CD4-positive, alpha-beta T cell (primary cell): ENCODE results near the gene ADRB2. TPM values are rescaled to one million over a fixed set of nuclear protein-coding genes. Genes with fewer than 3 reads are reported as not detected.

ENCODE experiments used
- ATAC-seq: fragments of 200-7000 bp; cut with Tn5 transposase; one replicate; pipeline ENCODE4 v1.10.0; 2022; ENCODE audit warnings: mild to moderate bottlenecking; ENCODE audit not compliant: poor library complexity
- CTCF ChIA-PET: fragments of 350-600 bp; sonication (Branson Sonifier 250); formaldehyde crosslinking; loops from one replicate; lab custom pipeline; 2021; ENCODE audit warnings: antibody characterized with exemption, inconsistent platforms; lab: Charles Lee
- POLR2A ChIA-PET: fragments of 350-600 bp; sonication (Branson Sonifier 250); formaldehyde crosslinking; loops from one replicate; lab custom pipeline; 2021; ENCODE audit warnings: antibody characterized with exemption, inconsistent platforms; lab: Charles Lee
- DNase-seq, 14 experiments: peaks; one replicate each; pipeline ENCODE4 v3.0.0-alpha.2; 2013 to 2020; ENCODE audit warnings: mixed read lengths in 2 of 14
- H3K27ac ChIP-seq, 2 donors: one replicate each; pipeline versions ENCODE4 v1.5.1 to v1.7.0; 2013; ENCODE audit warnings: low read length in 2 of 2, low read depth in 1 of 2, mild to moderate bottlenecking in 1 of 2
- H3K27me3 ChIP-seq, 2 experiments: 1 replicate in 1 of 2; 2 replicates in 1 of 2; pipeline versions ENCODE4 v1.6.1 to v1.7.0; 2013; ENCODE audit warnings: low read length in 2 of 2, control low read depth in 1 of 2, mild to moderate bottlenecking in 1 of 2, moderate library complexity in 1 of 2; ENCODE audit not compliant: insufficient read depth in 2 of 2, control insufficient read depth in 1 of 2
- H3K36me3 ChIP-seq: one replicate; pipeline ENCODE4 v1.6.1; 2013; ENCODE audit warnings: low read length, control low read depth; ENCODE audit not compliant: insufficient read depth
- H3K4me1 ChIP-seq: one replicate; pipeline ENCODE4 v1.6.1; 2013; ENCODE audit warnings: low read length, control low read depth; ENCODE audit not compliant: insufficient read depth
- H3K4me3 ChIP-seq: one replicate; pipeline ENCODE4 v1.5.1; 2013; ENCODE audit warnings: mild to moderate bottlenecking, low read length, moderate library complexity
- H3K9me3 ChIP-seq, 2 experiments: 1 replicate in 1 of 2; 2 replicates in 1 of 2; pipeline versions ENCODE4 v1.6.1 to v1.7.0; 2013; ENCODE audit warnings: low read length in 2 of 2, mild to moderate bottlenecking in 2 of 2, control low read depth in 1 of 2, moderate library complexity in 1 of 2; ENCODE audit not compliant: control insufficient read depth in 1 of 2, insufficient read depth in 1 of 2
- H3K27ac Mint-ChIP-seq: one replicate; pipeline ENCODE4 v1.8.0; 2020; ENCODE audit warnings: mixed read lengths
- H3K27me3 Mint-ChIP-seq: one replicate; pipeline ENCODE4 v1.8.0; 2021; ENCODE audit warnings: mixed read lengths
- H3K36me3 Mint-ChIP-seq: one replicate; pipeline ENCODE4 v1.8.0; 2021; ENCODE audit warnings: low read depth, mixed read lengths
- H3K4me1 Mint-ChIP-seq: one replicate; pipeline ENCODE4 v1.8.0; 2021; ENCODE audit warnings: low read depth, mixed read lengths
- H3K4me3 Mint-ChIP-seq: one replicate; pipeline ENCODE4 v1.8.0; 2020; ENCODE audit warnings: mild to moderate bottlenecking, mixed read lengths
- H3K9me3 Mint-ChIP-seq: one replicate; pipeline ENCODE4 v1.8.0; 2020; ENCODE audit warnings: mixed read lengths
- intact Hi-C, 2 experiments: fragments of 100-400 bp; cut with DNase I in 1 of 2; cut with micrococcal nuclease in 1 of 2; formaldehyde crosslinking; loops; one replicate each; pipeline versions ENCODE4 v1.15.1 to v1.9.0; 2023 to 2025; cut with DNase I, micrococcal nuclease
- total RNA-seq, 174 experiments: library from RNA in 2 of 174; stranded (reverse) in 2 of 174; gene quantifications; one replicate each; pipeline ENCODE4 v1.2.3 and lab custom pipeline; 2021 to 2026
- TF ChIP-seq, protein P1 (sequence below): fragments of 200-600 bp; IDR thresholded peaks from one replicate; pipeline ENCODE4 v1.8.0; 2022; ENCODE audit warnings: antibody characterized with exemption, mild to moderate bottlenecking

The ADRB2 gene
- total RNA-seq, 2 experiments from 2014 or later, result 1.2 to 1.6 TPM

GRCh38 chr5:148820461-148821395, 5.7 kb upstream of the ADRB2 start:
- H3K4me1 ChIP-seq, result peaks cover 3% of the 10 kb centered on the region
- no peaks in the 10 kb centered on the region for H3K9me3 ChIP-seq
- Mint-ChIP-seq H3K27me3 (peaks cover 5% of the 10 kb centered on the region), H3K36me3 (no peaks in the 10 kb centered on the region), H3K4me3 (no peak overlapping the region), H3K9me3 (no peaks in the 10 kb centered on the region), H3K4me1 (peaks cover 5% of the 10 kb centered on the region), H3K27ac (no peak overlapping the region)
- CTCF ChIA-PET, result interaction anchor here (0.9 to 1.9 kb wide), 6 partner anchors 9 to 137 kb away, joined by 3 to 8 read pairs (median 5); no protein-coding TSS in a partner anchor
- H3K27me3 ChIP-seq, result peaks cover 0 to 4% of the 10 kb centered on the region in 2 experiments
- no peaks in the 10 kb centered on the region for H3K36me3 ChIP-seq
- ATAC-seq (no peak), DNase-seq (peak in 4 of 14 experiments; percentile 42 to 70 (median 58))
- H3K4me3 ChIP-seq, result no peak overlapping the region
- TF ChIP-seq, protein P1, sequence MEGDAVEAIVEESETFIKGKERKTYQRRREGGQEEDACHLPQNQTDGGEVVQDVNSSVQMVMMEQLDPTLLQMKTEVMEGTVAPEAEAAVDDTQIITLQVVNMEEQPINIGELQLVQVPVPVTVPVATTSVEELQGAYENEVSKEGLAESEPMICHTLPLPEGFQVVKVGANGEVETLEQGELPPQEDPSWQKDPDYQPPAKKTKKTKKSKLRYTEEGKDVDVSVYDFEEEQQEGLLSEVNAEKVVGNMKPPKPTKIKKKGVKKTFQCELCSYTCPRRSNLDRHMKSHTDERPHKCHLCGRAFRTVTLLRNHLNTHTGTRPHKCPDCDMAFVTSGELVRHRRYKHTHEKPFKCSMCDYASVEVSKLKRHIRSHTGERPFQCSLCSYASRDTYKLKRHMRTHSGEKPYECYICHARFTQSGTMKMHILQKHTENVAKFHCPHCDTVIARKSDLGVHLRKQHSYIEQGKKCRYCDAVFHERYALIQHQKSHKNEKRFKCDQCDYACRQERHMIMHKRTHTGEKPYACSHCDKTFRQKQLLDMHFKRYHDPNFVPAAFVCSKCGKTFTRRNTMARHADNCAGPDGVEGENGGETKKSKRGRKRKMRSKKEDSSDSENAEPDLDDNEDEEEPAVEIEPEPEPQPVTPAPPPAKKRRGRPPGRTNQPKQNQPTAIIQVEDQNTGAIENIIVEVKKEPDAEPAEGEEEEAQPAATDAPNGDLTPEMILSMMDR, result peak; percentile 60
- intact Hi-C loops, result loop anchor here (5.0 to 10.0 kb wide), 6 partner anchors 177 to 734 kb away; partner anchors contain the start of genes CSNK1A1 (in 1 of the 2) and FBXO38 (in 1 of the 2)
- POLR2A ChIA-PET, result interaction anchor here (0.6 to 0.9 kb wide), 2 partner anchors 216 to 235 kb away, joined by 3 to 5 read pairs; no protein-coding TSS in a partner anchor
- no peak overlapping the region for H3K27ac ChIP-seq

GRCh38 chr5:148823871-148824270, 2.5 kb upstream of the ADRB2 start:
- no peak overlapping the region for H3K4me3 ChIP-seq
- intact Hi-C loops, result loop anchor here (5.0 to 10.0 kb wide), 6 partner anchors 173 to 731 kb away; partner anchors contain the start of genes CSNK1A1 (in 1 of the 2) and FBXO38 (in 1 of the 2)
- H3K27me3 ChIP-seq, result no peaks in the 10 kb centered on the region
- no peak overlapping the region for H3K27ac ChIP-seq
- ATAC-seq (no peak), DNase-seq (no peak)
- TF ChIP-seq, protein P1, result no peak
- POLR2A ChIA-PET, result no interaction called here
- CTCF ChIA-PET, result interaction anchor here (0.7 kb wide), 1 partner anchor 90 kb away, joined by 3 read pairs; no protein-coding TSS in a partner anchor
- Mint-ChIP-seq H3K4me1 (peaks cover 25% of the 10 kb centered on the region), H3K27me3 (peaks cover 7% of the 10 kb centered on the region), H3K9me3 (no peaks in the 10 kb centered on the region), H3K36me3 (no peaks in the 10 kb centered on the region), H3K4me3 (no peak overlapping the region), H3K27ac (no peak overlapping the region)
- H3K4me1 ChIP-seq, result peaks cover 22% of the 10 kb centered on the region
- H3K36me3 ChIP-seq, result no peaks in the 10 kb centered on the region
- no peaks in the 10 kb centered on the region for H3K9me3 ChIP-seq

- CTCF ChIA-PET, result no interaction called here
Observed at GRCh38 chr5:148825716-148826052, 727 bp upstream of the ADRB2 start.

More at GRCh38 chr5:148825716-148826052, 727 bp upstream of the ADRB2 start:
- DNase-seq, result no peak
- peaks cover 13% of the 10 kb centered on the region for H3K27me3 Mint-ChIP-seq
- Histone ChIP-seq H3K27ac (peak overlapping the region; percentile 53 to 68), H3K4me1 (peaks cover 22% of the 10 kb centered on the region), H3K36me3 (no peaks in the 10 kb centered on the region), H3K4me3 (peak overlapping the region; percentile 88), H3K27me3 (no peaks in the 10 kb centered on the region), H3K9me3 (no peaks in the 10 kb centered on the region)
- H3K27ac Mint-ChIP-seq, result peak overlapping the region; percentile 32
- H3K9me3 Mint-ChIP-seq, result no peaks in the 10 kb centered on the region
- no peaks in the 10 kb centered on the region for H3K36me3 Mint-ChIP-seq
- peaks cover 30% of the 10 kb centered on the region for H3K4me1 Mint-ChIP-seq
- POLR2A ChIA-PET, result interaction anchor here (0.8 to 1.3 kb wide), 7 partner anchors 14 to 131 kb away, joined by 3 to 4 read pairs (median 4); no protein-coding TSS in a partner anchor
- ATAC-seq, result peak; percentile 8
- peak overlapping the region; percentile 84 for H3K4me3 Mint-ChIP-seq
- intact Hi-C loops, result loop anchor here (5.0 to 10.0 kb wide), 5 partner anchors 93 to 729 kb away; partner anchors contain the start of genes CSNK1A1 (in 1 of the 2) and FBXO38 (in 1 of the 2)
- TF ChIP-seq, protein P1, result no peak
